ENCODE results near the gene ASPG.

GRCh38 chr14:104090071-104090748 is 4.7 kb downstream of the ASPG start:
- TF ChIP-seq CTCF (IDR thresholded peaks at IDR 0.05; ENCODE audit: poor library complexity) (no peak), EZH2 (IDR thresholded peaks at IDR 0.05; ENCODE audit: borderline replicate concordance) (no peak), EZH2phosphoT487 (IDR thresholded peaks at IDR 0.05; ENCODE audit: low read depth, severe bottlenecking, unreplicated experiment) (no peak)

Measured in hepatocyte (in vitro differentiated cells).